Measurements from ENCODE around the gene TTC28. TPM values are rescaled to one million over a fixed set of nuclear protein-coding genes. Genes with fewer than 3 reads are reported as not detected.

The TTC28 gene
- total and polyA plus RNA-seq, 10 of the 15 experiments (the other 5 are each of a cell fraction or from before 2014, with no cell fraction given) = 0.15 to 8.4 (median 1.4) TPM

DNA sequence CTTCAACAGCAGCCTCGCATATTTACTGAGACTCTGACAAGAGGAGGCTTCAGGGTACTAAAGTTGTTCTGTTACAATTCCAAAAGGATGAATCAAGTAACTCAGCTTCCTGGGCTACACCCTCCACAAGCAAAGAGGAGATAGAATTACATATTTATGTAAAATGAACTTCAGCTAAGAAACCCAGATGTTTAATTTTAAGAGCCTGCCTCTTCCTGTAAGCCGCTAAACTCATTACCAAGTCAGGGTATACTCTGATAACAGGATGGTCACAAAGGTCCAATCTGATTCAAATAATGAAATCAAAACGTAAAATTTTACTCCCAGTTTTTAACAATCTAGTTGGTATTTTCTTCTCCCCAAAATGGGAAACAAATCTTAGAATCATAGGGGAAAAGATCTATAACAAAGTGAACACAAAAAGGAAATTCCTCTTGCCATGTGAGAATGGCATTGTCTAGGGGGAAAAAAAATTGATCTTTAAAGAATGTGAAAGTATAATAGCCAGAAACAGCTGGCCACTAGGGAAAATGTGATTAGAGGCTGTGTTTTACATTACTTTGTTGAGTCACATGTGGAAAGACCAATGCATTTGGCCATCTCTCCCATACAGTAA lies 31.0 kb upstream of the TTC28 start:
- peaks cover 0 to 3% of the 10 kb centered on the region in 2 experiments; a peak in 3 of 4 replicates for H3K36me3 ChIP-seq (ENCODE audit: control insufficient read depth in 2 of 2, insufficient read depth in 2 of 2, low read length in 1 of 2)
- no peaks in the 10 kb centered on the region for H4K20me1 ChIP-seq (ENCODE audit: control insufficient read depth, insufficient read depth)
- 97% methylated on average over 3 of the region's 3 CpGs for WGBS (ENCODE audit: insufficient coverage, insufficient replicate concordance, low lambda C conversion rate, missing lambda C conversion rate)
- FAIRE-seq (no peak), DNase-seq (ENCODE audit: low read depth, low spot score) (no peak), ATAC-seq (no peak)
- H3K9me3 ChIP-seq (replicated peaks; ENCODE audit: control insufficient read depth, insufficient read depth, low read length) = no peaks in the 10 kb centered on the region
- H3K27ac ChIP-seq (ENCODE audit: control insufficient read depth, insufficient read depth) = no peak overlapping the region
- BruUV-seq (replicated peaks) = no TSS peak
- SMC1A ChIA-PET (ENCODE audit: uncharacterized antibody, unreplicated experiment) = interaction anchor here (1.2 kb wide), 1 partner anchor 10 kb away, joined by 3 read pairs; no protein-coding TSS in a partner anchor
- no peak overlapping the region for H3K4me3 ChIP-seq
- POLR2A ChIA-PET = no interaction called here
- in situ Hi-C loops (cut with MboI) = no loop called here
- H3K27me3 ChIP-seq (replicated peaks in 1 of 2; ENCODE audit: control insufficient read depth in 2 of 2, insufficient read depth in 2 of 2, low read length in 1 of 2) = no peaks in the 10 kb centered on the region
- no peak for TF ChIP-seq LARP7 (IDR thresholded peaks at IDR 0.05)
- TF ChIP-seq BRCA1 (IDR thresholded peaks at IDR 0.05; ENCODE audit: low read depth, low read length) = no peak
- no peak for TF ChIP-seq SREBF2 (IDR thresholded peaks at IDR 0.05; ENCODE audit: low read length)
- TF ChIP-seq CHD1 (IDR thresholded peaks at IDR 0.05; ENCODE audit: low read depth, low read length) = no peak
- no peak for TF ChIP-seq KDM1A (IDR thresholded peaks at IDR 0.05; ENCODE audit: borderline replicate concordance)
- TF ChIP-seq FOS (IDR thresholded peaks at IDR 0.05; ENCODE audit: borderline replicate concordance, extremely low read depth, insufficient read length) = no peak
- no peak for TF ChIP-seq MEF2A (IDR thresholded peaks at IDR 0.05; ENCODE audit: insufficient read depth, low read depth, low read length)
- TF ChIP-seq TCF12 (IDR thresholded peaks at IDR 0.05; ENCODE audit: low read depth, low read length) = no peak
- no peak for TF ChIP-seq PAX5 (IDR thresholded peaks at IDR 0.05; ENCODE audit: borderline replicate concordance, low read depth, low read length)
- TF ChIP-seq BMI1 (IDR thresholded peaks at IDR 0.05; ENCODE audit: borderline replicate concordance) = no peak
- TF ChIP-seq RAD51 (IDR thresholded peaks at IDR 0.05) = no peak
- TF ChIP-seq, protein P1, sequence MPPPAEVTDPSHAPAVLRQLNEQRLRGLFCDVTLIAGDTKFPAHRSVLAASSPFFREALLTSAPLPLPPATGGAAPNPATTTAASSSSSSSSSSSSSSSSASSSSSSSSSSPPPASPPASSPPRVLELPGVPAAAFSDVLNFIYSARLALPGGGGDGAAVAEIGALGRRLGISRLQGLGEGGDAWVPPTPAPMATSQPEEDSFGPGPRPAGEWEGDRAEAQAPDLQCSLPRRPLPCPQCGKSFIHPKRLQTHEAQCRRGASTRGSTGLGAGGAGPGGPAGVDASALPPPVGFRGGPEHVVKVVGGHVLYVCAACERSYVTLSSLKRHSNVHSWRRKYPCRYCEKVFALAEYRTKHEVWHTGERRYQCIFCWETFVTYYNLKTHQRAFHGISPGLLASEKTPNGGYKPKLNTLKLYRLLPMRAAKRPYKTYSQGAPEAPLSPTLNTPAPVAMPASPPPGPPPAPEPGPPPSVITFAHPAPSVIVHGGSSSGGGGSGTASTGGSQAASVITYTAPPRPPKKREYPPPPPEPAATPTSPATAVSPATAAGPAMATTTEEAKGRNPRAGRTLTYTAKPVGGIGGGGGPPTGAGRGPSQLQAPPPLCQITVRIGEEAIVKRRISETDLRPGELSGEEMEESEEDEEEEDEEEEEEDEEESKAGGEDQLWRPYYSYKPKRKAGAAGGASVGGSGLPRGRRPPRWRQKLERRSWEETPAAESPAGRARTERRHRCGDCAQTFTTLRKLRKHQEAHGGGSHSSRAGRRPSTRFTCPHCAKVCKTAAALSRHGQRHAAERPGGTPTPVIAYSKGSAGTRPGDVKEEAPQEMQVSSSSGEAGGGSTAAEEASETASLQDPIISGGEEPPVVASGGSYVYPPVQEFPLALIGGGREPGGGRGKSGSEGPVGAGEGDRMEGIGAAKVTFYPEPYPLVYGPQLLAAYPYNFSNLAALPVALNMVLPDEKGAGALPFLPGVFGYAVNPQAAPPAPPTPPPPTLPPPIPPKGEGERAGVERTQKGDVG (CRISPR knock-in tag; IDR thresholded peaks at IDR 0.05) = no peak
- TF ChIP-seq SIN3A (IDR thresholded peaks at IDR 0.05; ENCODE audit: low read depth, low read length) = no peak
- TF ChIP-seq RUNX3 (IDR thresholded peaks at IDR 0.05; ENCODE audit: low read length) = no peak
- no peak for TF ChIP-seq TBL1XR1 (IDR thresholded peaks at IDR 0.05; ENCODE audit: low read depth, low read length)
- TF ChIP-seq PBX3 (IDR thresholded peaks at IDR 0.05; ENCODE audit: insufficient replicate concordance, low read depth, low read length) = no peak
- CTCF ChIA-PET = interaction anchor here (0.7 kb wide), 1 partner anchor 814 kb away, joined by 3 read pairs; no protein-coding TSS in a partner anchor
- peaks cover 4% of the 10 kb centered on the region; the same call in 1 of the 2 replicates for H3K4me1 ChIP-seq (ENCODE audit: control insufficient read depth, insufficient read depth, low read length)
- H3K79me2 ChIP-seq (ENCODE audit: control insufficient read depth, insufficient read depth, low read length) = no peaks in the 10 kb centered on the region
- H2AFZ ChIP-seq (ENCODE audit: control insufficient read depth, low read depth, low read length) = no peak overlapping the region
- RAD21 ChIA-PET (ENCODE audit: unreplicated experiment) = no interaction called here
- H3K4me2 ChIP-seq (ENCODE audit: control insufficient read depth, insufficient read depth) = no peak overlapping the region
- H3K9ac ChIP-seq (ENCODE audit: control insufficient read depth, insufficient read depth, low read length) = no peak overlapping the region
- intact Hi-C loops (cut with micrococcal nuclease; ENCODE audit: unreplicated experiment) = no loop called here

Measured in GM12878 (cell line).